HCT116 (cell line): ENCODE results near the gene NTNG1. TPM values are rescaled to one million over a fixed set of nuclear protein-coding genes. Genes with fewer than 3 reads are reported as not detected.

Source experiments
- ATAC-seq: fragments of 200-7000 bp; cut with Tn5 transposase; 2 replicates; pipeline ENCODE4 v1.9.1; 2020; ENCODE audit warnings: mild to moderate bottlenecking, moderate library complexity
- BruUV-seq: library from RNA; stranded (reverse); fragments of 400-500 nt; replicated peaks from 2 replicates; lab custom pipeline; 2021; lab: Mats Ljungman, UMichigan
- CTCF ChIA-PET: fragments of 300-600 bp; sonication (Branson Sonifier 250); formaldehyde crosslinking; loops from one replicate; lab custom pipeline; 2021; ENCODE audit warnings: antibody characterized with exemption; lab: Charles Lee
- POLR2A ChIA-PET: fragments of 300-600, 350-600 bp; sonication (Branson Sonifier 250); formaldehyde crosslinking; loops from one replicate; lab custom pipeline; 2021; ENCODE audit warnings: antibody characterized with exemption; lab: Charles Lee
- RAD21 ChIA-PET, 2 experiments: fragments of 300-600 bp; sonication (Branson Sonifier 250); formaldehyde crosslinking; loops; one replicate each; lab custom pipeline; 2023; ENCODE audit warnings: low total read pairs in 2 of 2; ENCODE audit not compliant: uncharacterized antibody in 2 of 2, unreplicated experiment in 2 of 2, low non-redundant PET in 1 of 2; lab: Charles Lee
- DNase-seq: peaks from one replicate; pipeline ENCODE4 v3.0.0-alpha.2; 2010; ENCODE audit warnings: low read depth, low spot score
- H2AFZ ChIP-seq: fragments of 200-600 bp; shearing (Covaris generic), sonication (generic); 2 replicates; pipeline ENCODE4 v1.6.1; 2017; ENCODE audit warnings: low read depth, mixed run types, mixed read lengths, antibody characterized with exemption, low read length; ENCODE audit not compliant: poor library complexity, severe bottlenecking
- H3K27ac ChIP-seq: 2 replicates; pipeline ENCODE4 v1.5.1; 2012; ENCODE audit warnings: low read depth, low read length
- H3K27me3 ChIP-seq: fragments of 200-600 bp; sonication (generic); 2 replicates; pipeline ENCODE4 v1.6.1; 2016; ENCODE audit warnings: mixed run types, low read length, mixed read lengths; ENCODE audit not compliant: insufficient read depth
- H3K36me3 ChIP-seq, 2 experiments: fragments of 200-500 bp in 1 of 2; fragments of 200-600 bp in 1 of 2; sonication (Bioruptor generic) in 1 of 2; sonication (generic) in 1 of 2; 2 replicates each; pipeline versions ENCODE4 v1.5.1 to v1.6.1; 2014 to 2016; ENCODE audit warnings: low read length in 2 of 2, inconsistent platforms in 1 of 2, mixed read lengths in 1 of 2, mixed run types in 1 of 2; ENCODE audit not compliant: insufficient read depth in 2 of 2, control insufficient read depth in 1 of 2
- H3K4me1 ChIP-seq, 2 experiments: fragments of 200-600 bp in 1 of 2; sonication (generic) in 1 of 2; 2 replicates each; pipeline versions ENCODE4 v1.5.1 to v1.6.1; 2012 to 2017; ENCODE audit warnings: low read length in 2 of 2, inconsistent platforms in 1 of 2, mild to moderate bottlenecking in 1 of 2, mixed read lengths in 1 of 2, mixed run types in 1 of 2, moderate library complexity in 1 of 2; ENCODE audit not compliant: insufficient read depth in 2 of 2, control insufficient read depth in 1 of 2
- H3K4me2 ChIP-seq: fragments of 200-600 bp; sonication (generic); 2 replicates; pipeline ENCODE4 v1.6.1; 2017; ENCODE audit warnings: mixed run types, low read length, mixed read lengths
- H3K4me3 ChIP-seq, 2 experiments: fragments of 200-600 bp in 1 of 2; sonication (generic) in 1 of 2; replicated peaks in 1 of 2; 2 replicates each; pipeline ENCODE4 v1.5.1; 2011 to 2016; ENCODE audit warnings: low read length in 2 of 2, control low read depth in 1 of 2, low read depth in 1 of 2, mild to moderate bottlenecking in 1 of 2, mixed read lengths in 1 of 2, mixed run types in 1 of 2
- H3K79me2 ChIP-seq: fragments of 200-600 bp; sonication (generic); 2 replicates; pipeline ENCODE4 v1.6.1; 2017; ENCODE audit warnings: mild to moderate bottlenecking, mixed run types, low read length, moderate library complexity, mixed read lengths; ENCODE audit not compliant: insufficient read depth
- H3K9ac ChIP-seq: fragments of 200-600 bp; sonication (generic); 2 replicates; pipeline ENCODE4 v1.6.1; 2016; ENCODE audit warnings: low read length, mixed read lengths
- H3K9me2 ChIP-seq: fragments of 200-600 bp; sonication (generic), shearing (Covaris generic); 2 replicates; pipeline ENCODE4 v1.6.1; 2017; ENCODE audit warnings: mixed run types, mild to moderate bottlenecking, moderate library complexity; ENCODE audit not compliant: insufficient read depth
- H3K9me3 ChIP-seq, 2 experiments: fragments of 200-500 bp in 1 of 2; fragments of 200-600 bp in 1 of 2; sonication (Bioruptor generic) in 1 of 2; sonication (generic) in 1 of 2; 2 replicates each; pipeline ENCODE4 v1.6.1; 2014 to 2017; ENCODE audit warnings: low read length in 2 of 2, mixed read lengths in 2 of 2, inconsistent platforms in 1 of 2, low read depth in 1 of 2, mild to moderate bottlenecking in 1 of 2, mixed run types in 1 of 2, moderate library complexity in 1 of 2; ENCODE audit not compliant: control insufficient read depth in 1 of 2, insufficient read depth in 1 of 2
- H4K20me1 ChIP-seq: fragments of 200-600 bp; sonication (generic), shearing (Covaris generic); 2 replicates; pipeline ENCODE4 v1.6.1; 2017; ENCODE audit warnings: mixed run types, mild to moderate bottlenecking, moderate library complexity; ENCODE audit not compliant: insufficient read depth
- ATF3 ChIP-seq: IDR thresholded peaks from 2 replicates; pipeline ENCODE4 v1.6.1; 2012
- CEBPB ChIP-seq: IDR thresholded peaks from 2 replicates; pipeline ENCODE4 v1.6.1; 2012; ENCODE audit warnings: low read depth
- EGR1 ChIP-seq: IDR thresholded peaks from 2 replicates; pipeline ENCODE4 v1.6.1; 2012; ENCODE audit warnings: low read depth
- MAX ChIP-seq: IDR thresholded peaks from 2 replicates; pipeline ENCODE4 v1.6.1; 2012
- POLR2AphosphoS5 ChIP-seq: IDR thresholded peaks from 2 replicates; pipeline ENCODE4 v1.6.1; 2011; ENCODE audit warnings: mild to moderate bottlenecking, low read depth, low read length, moderate library complexity
- SIN3A ChIP-seq: IDR thresholded peaks from 2 replicates; pipeline ENCODE4 v1.6.1; 2012; ENCODE audit warnings: low read depth
- TCF7L2 ChIP-seq: IDR thresholded peaks from 2 replicates; pipeline ENCODE4 v1.7.0; 2011; ENCODE audit warnings: borderline replicate concordance, inconsistent platforms; ENCODE audit not compliant: insufficient read depth, insufficient read length; ENCODE audit errors: extremely low read depth
- intact Hi-C: fragments of 100-400 bp; cut with micrococcal nuclease; formaldehyde crosslinking; loops from 2 replicates; pipeline ENCODE4 v1.10.0; 2022
- total RNA-seq: library from RNA; stranded (reverse); gene quantifications from one replicate; pipeline ENCODE4 v1.2.1, GENCODE V29; 2021; ENCODE audit not compliant: unreplicated experiment

Gene NTNG1
- total RNA-seq, 1 experiment from 2014 or later = not detected

DNA sequence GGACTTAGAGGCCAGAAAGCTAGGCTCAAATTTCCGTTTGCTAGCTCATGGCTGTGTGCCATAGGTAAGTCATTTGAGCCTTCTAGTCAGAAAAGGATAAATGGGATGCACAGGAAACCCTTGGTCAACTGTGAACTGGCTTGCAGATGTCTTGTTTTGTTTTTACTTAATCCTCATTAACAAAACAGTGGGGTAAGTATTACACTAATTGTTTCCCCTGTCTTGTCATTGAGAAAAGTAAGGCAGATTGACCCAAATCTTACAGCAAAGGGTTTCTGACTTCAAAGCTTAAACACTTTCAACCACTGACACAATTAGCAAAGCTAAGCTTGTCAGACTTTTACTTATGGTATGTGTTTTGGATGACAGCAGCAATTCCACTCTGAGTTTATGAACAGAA lies 291.3 kb downstream of the NTNG1 start:
- H3K4me1 ChIP-seq = no peaks in the 10 kb centered on the region
- no peak overlapping the region for H3K9ac ChIP-seq
- H3K4me3 ChIP-seq = no peak overlapping the region
- POLR2A ChIA-PET = no interaction called here
- no peaks in the 10 kb centered on the region for H3K9me2 ChIP-seq
- intact Hi-C loops = no loop called here
- H3K4me2 ChIP-seq = no peak overlapping the region
- no peak for DNase-seq
- H3K27me3 ChIP-seq = no peaks in the 10 kb centered on the region
- H3K79me2 ChIP-seq = no peaks in the 10 kb centered on the region
- no TSS peak for BruUV-seq
- CTCF ChIA-PET = no interaction called here
- RAD21 ChIA-PET = no interaction called here
- no peak for TF ChIP-seq MAX
- no peaks in the 10 kb centered on the region; the same call in 1 of the 2 replicates for H4K20me1 ChIP-seq
- H3K27ac ChIP-seq = no peak overlapping the region
- ATAC-seq = no peak
- H3K9me3 ChIP-seq = peaks cover 0 to 11% of the 10 kb centered on the region in 2 experiments; a peak in 2 of 4 replicates
- no peaks in the 10 kb centered on the region for H3K36me3 ChIP-seq
- H2AFZ ChIP-seq = no peak overlapping the region

GRCh38 chr1:107433068-107433467 lies 292.2 kb downstream of the NTNG1 start:
- H3K36me3 ChIP-seq = no peaks in the 10 kb centered on the region
- H3K27me3 ChIP-seq = no peaks in the 10 kb centered on the region
- ATAC-seq (no peak), DNase-seq (no peak)
- ChIA-PET CTCF (no interaction called here), POLR2A (no interaction called here), RAD21 (no interaction called here)
- H3K9ac ChIP-seq = no peak overlapping the region
- no peak overlapping the region for H2AFZ ChIP-seq
- H3K9me3 ChIP-seq = peaks cover 0 to 11% of the 10 kb centered on the region in 2 experiments; a peak in 2 of 4 replicates
- no peak overlapping the region for H3K4me3 ChIP-seq
- BruUV-seq = no TSS peak
- H3K27ac ChIP-seq = no peak overlapping the region
- H3K4me1 ChIP-seq = no peaks in the 10 kb centered on the region
- TF ChIP-seq SIN3A = no peak
- TF ChIP-seq ATF3 = no peak
- TF ChIP-seq TCF7L2 = no peak
- TF ChIP-seq EGR1 = no peak
- TF ChIP-seq POLR2AphosphoS5 = no peak
- no peak for TF ChIP-seq CEBPB
- no peak overlapping the region for H3K4me2 ChIP-seq
- H3K9me2 ChIP-seq = no peaks in the 10 kb centered on the region
- no peaks in the 10 kb centered on the region for H3K79me2 ChIP-seq
- no peaks in the 10 kb centered on the region; the same call in 1 of the 2 replicates for H4K20me1 ChIP-seq
- intact Hi-C loops = no loop called here
